Measurements from ENCODE around the gene IFT81.

IFT81 gene

DNA sequence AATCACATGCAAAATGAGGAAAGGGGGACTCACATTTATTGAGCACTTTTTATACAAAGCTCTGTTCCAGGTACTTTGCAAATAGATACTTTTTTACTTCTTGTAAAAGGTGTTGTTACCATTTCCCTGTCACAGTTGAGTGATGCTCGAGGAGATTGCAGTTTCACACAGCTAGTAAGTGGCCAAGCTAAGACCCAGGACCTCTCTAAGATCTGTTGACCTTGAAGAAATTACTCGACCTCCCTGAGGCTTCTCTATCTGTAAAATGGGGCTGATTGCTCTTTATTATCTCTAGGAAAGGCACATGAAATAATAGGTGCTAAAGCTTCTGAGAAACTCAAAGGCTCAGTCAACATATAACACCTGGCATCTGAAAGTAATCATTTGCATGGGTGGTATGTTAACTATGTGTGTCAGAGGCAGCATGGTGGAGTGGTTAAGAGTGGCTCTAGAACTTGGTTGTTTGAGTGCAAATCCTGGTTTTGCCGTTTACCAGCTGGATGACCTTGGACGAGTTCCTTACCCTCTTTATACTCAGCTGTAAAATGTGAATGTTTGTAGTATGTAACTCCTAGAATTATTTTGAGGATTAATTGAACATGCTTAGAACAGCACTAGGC, 41.5 kb downstream of the IFT81 start:
- no peak for DNase-seq

DNA sequence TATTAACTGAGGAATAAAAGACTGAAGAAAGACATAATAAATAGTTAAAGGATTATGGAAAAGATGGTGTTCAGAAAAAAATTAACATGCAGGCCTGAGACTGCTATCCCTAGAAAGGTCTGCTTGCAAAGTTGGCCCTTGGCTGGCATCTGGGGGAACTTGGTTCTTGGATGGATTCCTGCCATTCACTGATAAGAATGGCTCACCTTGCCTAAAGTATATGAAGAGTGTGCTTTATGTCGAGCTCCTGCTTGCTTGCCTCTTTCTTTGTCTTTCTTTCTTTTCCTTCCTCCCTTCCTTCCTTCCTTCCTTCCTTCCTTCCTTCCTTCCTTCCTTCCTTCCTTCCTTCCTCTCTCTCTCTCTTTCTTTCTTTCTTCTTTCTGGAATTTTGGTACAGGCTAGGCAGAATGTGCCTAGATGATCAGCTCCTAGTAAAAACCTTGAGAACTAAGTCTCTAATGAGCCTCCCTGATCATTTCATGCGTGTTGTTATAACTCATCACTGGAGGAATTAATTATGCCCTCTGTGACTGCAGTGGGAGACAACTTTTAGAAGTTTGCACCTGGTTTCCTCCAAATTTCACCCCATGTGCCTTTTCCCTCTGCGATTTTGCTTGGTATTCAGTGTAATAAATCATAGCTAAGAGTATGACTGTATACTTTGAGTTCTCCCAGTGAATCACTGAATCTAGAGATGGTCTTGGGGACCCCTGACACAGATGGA, 44.7 kb downstream of the IFT81 start:
- DNase-seq: no peak

DNA sequence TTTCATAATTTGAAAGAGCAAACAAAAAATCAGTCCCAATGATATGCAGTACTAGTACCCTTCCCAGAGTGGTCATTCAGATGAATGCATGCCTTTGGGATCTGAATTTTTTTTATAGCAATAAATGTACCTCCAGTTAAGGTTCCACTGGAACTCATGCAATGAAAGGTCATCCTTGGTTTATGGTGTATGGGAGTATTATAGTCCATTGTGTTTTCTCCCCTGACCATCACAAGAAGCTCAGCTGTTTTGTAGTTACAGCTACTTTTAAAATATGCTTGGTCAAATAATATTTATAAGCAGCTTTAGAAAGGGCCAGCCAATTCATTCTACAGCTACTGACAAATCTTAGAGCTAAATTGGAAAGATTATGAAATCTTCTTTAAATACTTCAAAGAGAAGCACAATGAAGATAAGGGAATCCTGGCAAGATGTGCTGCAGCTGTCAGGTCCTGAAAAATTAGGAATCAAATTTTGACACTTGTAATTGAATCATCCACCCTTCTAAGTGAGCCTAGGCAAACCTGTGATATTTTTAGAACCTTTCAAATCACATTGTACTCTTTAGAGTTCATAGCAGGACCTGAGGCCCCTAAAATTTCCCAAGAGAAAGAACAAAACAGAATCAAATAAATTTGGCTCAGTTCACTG, 46.5 kb downstream of the IFT81 start:
- no peak for DNase-seq

DNA sequence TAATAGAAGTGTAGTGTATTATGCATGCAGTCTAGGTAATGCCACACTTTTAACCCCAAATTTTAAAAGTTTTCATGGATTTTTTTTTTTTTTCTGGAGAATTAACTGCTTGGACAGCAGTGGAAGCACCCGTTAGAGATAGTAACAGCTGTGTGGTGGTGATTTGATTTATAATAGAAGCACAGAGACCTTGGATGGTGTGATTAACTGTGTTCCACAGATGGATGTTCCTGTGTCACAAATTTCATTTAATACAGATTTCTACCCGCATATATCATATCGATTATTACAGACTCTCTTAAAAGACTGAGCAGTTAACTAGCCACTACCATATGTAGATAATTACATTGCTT, 47.0 kb downstream of the IFT81 start:
- DNase-seq: no peak

DNA sequence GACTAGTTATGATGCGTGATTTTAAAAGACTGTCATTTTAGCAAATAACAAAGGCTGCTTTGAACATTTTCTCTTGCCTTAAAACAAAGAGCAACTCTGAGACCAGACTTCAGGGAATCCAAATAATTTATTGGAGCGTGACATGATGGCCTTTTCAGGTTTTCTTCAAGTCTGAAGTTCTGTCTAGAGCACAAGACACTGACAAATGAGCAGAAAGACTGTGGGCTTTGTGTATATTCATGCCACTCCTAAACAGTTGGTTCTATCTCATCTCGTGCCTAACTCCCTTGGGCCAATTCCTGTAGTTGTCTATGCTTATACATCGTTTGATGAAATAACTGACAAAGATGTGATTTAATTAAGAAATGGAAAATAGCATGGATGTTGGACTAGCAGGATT, 47.5 kb downstream of the IFT81 start:
- no peak for DNase-seq

DNA sequence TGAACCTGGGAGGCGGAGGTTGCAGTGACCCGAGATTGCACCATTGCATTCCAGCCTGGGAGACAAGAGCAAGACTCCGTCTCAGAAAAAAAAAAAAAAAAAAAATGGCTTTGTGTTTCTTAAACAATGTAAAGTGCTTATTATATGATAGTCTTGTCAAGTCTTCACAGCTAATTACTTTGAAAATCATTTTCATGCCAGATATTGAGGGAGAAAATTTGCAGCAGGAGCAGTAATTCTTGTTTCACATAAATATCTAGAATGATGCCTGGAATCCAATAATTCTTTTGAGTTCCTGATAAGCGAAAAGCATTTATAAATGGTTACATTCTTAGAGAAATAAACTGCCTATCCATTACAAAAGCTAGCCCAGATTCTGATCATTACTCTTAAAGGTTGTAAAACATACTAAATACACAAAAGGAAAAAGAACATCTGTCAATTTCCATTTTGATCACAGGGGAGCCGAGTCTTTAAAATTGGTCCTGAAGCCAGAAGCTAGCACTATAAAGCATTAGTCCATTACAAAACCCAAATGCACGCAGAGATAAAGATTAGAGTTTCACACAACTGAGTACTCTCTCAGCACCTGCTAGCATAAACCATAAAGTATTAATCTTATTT, 50.3 kb downstream of the IFT81 start:
- DNase-seq: no peak

DNA sequence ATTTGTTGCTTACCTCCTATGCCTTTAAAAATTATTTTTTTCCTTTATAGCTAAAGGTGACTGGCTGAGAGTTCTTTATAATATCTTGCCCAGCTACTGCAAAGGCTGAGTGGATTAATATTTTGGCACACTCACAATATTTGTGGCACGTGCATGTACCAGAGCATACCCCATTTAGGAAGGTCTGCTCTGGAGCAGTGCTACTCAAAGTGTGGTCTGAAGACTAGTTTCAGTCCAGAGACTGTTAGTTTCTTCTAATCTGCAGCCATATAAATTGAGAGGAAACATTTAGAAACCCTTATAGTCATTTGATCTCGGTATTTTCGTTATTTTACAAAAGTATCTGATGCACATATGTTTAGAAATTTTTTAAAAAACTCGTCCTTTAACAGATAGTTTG, 51.0 kb downstream of the IFT81 start:
- DNase-seq: no peak

DNA sequence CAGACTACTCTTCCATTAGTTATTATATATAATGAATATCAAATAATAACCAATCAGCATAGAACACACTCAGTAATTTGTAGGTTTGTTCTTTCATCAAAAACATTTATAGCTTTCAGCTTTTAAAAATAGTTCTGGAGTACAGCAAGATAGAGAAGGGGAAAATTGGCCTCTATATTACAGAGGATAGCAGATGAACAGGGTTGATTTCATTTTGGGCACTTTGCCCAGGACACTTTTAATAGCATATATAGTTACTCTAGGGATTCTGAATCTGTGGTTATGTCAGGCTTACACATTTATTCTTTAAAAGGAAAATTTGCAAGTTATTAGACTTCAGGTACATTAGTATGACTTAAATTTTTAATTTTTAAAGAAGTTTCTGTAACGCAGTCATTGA, 52.6 kb downstream of the IFT81 start:
- no peak for DNase-seq

DNA sequence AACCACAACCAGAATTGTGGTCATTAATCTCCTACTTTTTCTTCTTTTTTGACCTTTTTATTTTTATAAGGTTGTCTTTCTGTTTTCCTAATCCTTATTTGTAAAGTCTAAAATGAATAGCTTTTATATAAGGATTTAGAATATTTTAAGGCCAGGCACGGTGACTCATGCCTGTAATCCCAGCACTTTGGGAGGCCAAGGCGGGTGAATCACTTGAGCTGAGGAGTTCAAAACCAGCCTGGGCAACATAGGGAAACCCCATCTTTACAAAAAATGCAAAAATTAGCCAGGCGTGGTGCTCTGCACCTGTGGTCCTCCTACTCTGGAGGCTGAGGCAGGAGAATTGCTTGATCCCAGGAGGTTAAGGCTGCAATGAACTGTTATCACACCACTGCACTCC, 55.1 kb downstream of the IFT81 start:
- DNase-seq: no peak

DNA sequence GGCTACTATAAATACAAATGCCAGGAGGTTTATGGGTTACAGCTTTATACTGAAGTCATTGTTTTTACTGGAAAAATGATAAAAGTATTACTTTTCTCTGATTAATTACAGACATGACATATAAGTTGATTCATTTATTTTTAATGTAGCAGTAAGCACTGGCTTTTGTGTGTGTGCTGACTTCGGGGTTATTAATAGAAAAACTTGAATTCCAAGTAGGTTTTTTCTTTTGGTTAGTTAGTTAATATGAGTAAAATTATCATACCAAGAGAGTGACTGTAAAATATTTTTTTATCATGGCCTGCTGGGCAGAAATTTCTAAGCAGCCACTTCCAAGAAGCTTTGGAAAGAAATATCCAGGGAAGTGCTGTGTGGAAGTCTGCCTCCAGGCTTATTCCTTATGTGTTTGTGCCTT, 56.4 kb downstream of the IFT81 start:
- DNase-seq: no peak

DNA sequence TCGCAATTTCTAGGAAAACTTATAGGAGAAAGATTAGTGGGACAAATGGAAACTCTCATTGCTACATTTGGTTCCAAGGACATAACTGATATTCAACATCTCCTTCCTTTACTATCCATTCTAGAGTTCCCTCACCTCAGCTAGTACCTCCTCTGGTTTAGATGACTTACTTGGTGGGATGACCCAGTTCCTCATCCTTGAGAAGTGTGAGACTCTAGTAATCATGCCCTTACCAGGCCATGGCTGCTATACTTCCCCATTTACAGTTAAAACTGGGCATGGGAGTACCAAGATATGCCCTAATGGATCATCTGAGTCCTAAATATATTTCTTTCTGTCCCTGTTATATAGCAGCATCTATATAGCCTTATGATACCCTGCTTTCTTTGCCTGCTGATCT, 58.1 kb downstream of the IFT81 start:
- no peak for DNase-seq

DNA sequence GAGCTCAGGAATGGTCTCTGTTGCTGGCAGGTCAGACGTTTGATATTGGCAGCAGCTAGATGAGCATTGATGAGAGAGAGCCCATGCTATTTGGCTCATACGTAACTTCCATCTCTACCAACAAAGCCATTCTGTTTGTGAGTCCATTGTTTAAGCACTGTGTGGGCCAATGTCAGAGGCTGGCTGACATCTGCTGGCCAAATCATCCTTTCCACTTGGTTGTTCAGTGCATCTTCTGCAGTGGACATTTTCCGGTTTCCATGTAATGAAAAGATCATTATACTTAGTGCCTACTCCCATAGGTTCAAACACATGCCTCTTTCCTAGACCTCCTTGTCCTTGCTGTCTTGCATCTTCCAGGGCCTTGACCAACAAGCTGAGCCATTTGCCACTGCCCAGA, 59.2 kb downstream of the IFT81 start:
- DNase-seq: no peak

DNA sequence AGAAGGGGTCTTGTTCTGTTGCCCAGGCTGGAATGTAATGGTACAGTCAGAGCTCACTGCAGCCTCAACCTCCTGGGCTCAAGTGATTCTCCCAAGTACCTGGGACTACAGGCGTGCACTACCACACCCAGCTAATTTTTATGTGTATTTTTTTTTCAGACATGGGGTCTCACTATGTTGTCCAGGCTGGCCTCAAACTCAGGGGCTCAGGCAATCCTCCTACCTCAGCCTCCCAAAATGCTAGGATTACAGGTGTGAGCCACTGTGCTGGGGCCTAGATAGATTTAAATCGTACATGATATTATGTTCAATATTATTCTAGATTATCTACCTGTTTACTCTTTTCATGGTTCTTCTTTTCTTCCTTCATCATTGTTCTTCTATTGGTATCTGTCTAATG, 61.5 kb downstream of the IFT81 start:
- DNase-seq: no peak

DNA sequence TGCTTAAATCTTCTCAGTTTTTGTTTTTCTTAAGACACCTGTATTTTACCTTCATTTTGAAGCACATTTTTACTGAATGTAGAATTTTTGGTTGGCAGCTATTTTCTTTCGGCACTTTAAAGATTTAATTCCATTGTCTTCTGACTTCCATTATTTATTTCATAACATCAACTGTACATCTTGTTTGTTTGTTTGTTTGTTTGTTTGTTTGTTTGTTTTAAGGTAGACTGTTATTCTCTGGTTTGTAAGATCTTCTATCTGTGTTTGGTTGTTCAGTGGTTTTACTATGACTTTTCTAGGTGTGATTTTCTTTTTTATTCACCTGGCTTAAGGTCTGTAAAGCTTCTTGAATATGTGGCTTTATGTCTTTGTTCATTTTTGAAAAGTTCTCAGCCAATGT, 61.9 kb downstream of the IFT81 start:
- DNase-seq: no peak

DNA sequence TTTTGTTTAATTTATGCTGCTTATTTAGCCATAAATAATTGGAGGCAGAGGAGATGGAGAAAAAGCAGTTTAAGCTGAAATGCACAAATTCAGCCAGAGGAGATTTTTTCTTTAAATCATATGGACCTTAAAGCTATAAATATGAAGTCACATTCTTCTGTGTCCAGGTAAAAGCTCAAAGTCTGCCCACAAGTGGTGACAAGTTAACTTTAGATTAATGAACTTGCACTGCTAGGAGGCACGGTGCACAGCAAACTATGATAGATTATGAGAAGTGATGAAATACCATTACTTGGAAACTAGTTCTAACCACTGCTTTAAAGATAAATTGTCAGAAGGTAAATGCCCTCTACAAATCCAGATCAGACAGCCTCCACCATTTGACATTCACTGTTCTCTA, 69.0 kb downstream of the IFT81 start:
- no peak for DNase-seq

DNA sequence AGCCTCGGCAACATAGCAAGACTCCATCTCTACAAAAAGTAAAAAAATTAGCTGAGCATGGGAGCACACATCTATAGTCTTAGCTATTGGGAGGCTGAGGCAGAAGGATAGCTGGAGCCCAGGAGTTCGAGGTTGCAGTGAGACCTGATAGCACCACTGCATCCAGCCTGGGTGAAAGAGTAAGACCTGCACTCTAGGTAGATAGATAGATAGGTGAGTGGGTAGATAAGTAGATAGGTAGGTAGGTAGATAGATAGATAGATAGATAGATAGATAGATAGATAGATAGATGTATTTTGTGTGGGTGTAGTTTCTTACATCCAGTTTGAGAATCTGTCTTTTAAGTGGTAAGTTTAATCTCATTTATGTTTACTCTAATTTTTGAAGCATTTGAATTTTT, 72.8 kb downstream of the IFT81 start:
- no peak for DNase-seq

DNA sequence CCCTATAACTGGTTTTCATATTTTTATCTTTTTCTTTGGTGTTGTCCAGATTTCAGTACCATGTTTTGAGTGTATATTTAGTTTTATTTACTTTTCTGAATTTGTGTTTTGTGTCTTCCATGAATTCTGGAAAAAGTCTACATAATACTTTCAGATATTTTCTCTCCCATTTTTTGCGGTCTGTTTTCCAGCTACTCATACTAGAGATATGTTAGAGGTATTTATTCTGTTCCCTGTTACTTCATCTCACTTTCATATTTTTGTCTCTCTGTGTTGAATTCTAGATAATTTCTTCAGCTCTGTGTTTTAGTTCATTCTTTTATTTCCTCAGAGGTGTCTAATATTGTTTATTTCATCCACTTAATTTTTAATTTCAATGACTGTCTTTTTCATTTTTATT, 74.2 kb downstream of the IFT81 start:
- no peak for DNase-seq

DNA sequence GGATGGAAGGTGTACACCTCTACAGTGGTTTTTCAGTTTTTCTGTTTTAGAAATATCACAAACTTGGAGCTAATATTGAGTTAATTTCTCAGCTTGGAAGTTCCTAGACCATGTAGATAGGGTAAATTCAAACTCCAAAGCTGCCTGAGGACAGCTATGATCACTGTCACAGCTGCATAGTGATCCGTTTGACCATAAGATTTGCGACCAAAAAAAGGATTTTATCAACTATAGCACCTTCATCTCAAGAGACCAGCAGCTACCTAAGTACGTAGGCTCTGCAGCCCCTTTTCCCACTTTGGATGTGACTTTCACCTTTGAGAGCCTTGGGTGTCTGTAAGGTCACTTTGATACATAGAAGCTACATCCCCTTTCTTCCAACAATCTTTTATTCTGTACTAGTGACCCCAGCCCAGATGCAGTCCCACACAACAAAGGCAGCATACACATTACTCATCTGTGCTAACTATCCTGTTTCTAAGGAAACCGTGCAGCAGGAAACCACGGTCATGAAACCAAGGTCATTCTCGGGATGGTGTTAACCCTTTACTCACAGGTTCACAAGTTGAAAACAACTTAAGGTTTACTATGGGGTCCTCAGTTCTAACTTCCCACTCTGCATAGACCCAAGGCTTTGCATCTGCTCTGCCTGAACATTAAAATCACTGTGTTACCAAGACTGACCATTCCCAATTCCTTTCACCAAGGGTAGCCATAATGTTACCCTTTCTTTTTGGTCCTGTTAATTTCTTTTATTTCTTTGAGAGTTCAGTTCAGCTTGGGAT, 75.4 kb downstream of the IFT81 start:
- DNase-seq: no peak

DNA sequence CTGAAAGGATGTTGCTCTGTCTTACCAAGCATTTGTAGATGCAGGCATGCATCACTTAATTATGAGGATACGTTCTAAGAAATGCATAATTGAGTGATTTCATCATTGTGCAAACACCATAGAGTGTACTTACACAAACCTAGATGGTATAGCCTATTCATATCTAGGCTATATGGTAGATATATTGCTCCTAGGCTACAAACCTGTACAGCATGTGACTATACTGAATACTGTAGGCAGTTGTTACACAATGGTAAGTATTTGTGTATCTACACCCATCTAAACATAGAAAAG, 75.9 kb downstream of the IFT81 start:
- no peak for DNase-seq

DNA sequence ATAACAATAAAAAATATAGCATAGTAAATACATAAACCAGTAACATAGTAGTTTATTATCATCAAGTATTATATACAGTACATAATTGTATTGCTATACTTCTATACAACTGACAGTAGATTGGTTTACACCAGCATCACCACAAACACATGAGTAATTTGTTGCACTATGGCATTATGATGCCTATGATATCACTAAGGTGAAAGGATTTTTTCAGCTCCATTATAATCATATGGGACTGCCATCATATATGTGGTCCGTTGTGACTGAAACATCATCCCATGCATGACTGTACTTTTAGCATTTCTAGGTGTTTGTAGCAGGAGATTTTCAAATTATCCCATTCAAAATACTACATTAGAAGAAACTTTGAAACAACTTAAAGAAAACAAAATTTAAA, 77.8 kb downstream of the IFT81 start:
- no peak for DNase-seq

DNA sequence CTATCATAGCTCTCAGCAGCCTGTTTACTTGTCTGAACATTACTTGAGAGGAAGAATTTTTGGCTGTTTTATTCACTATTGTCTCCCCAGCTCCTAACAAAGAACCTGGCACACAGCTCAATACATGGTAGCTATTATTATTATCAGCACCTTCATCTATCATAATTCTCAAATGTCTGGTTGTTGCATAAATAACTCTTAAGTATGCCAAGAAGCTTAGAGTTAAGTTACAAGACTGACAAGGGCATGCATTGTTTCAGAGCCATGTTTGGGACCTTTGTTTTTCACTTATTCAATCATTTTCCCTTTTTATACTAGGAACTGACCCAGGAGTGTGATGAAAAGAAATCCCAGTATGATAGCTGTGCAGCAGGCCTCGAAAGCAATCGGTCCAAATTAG, 79.4 kb downstream of the IFT81 start:
- DNase-seq: no peak

DNA sequence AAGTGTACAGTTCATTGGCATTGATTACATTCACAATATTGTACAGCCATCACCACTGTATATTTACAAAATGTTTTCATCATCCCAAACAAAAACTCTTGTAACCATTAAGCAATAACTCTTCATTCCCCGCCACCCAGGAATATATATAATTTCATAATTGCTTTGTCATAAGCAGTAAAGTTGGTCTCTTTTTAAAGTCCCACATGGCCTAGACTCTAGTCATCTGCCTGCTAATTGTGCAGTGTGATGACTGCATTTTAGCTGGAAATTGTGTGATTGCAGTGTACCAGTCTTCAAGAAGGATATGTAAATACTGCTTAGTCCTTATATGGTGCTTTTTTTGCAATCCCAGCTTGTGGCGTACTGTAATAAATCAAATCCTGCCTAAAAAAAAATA, 81.8 kb downstream of the IFT81 start:
- no peak for DNase-seq
